NCI-H146 treated with DMSO at 0.1 percent for 48 hours (cell line): ENCODE data around the gene RIOK3.
A peak's percentile ranks its signal among the peaks of the same experiment; 100 is the strongest.
"Not testable (repeated sequence)": the region's sequence is repeated elsewhere in the genome, so short reads cannot be mapped to it uniquely, and the experiment has no call there.

Experiments used
- DNase-seq: peaks from one replicate; lab custom pipeline; 2025; ENCODE audit not compliant: unreplicated experiment; lab: John Stamatoyannopoulos, UW

RIOK3 gene

GRCh38 chr18:23452728-23453679 is at the start of gene RIOK3:
RIOK3 (plus strand) TSS chr18:23453287; CDS start chr18:23453440, 153 bp downstream.
- DNase-seq, result peak; percentile 99

GRCh38 chr18:23403310-23403709 is 49.8 kb upstream of the RIOK3 start:
- no peak for DNase-seq

GRCh38 chr18:23405636-23406035 is 47.5 kb upstream of the RIOK3 start:
- no peak for DNase-seq

- no peak for DNase-seq
These were observed 46.8 kb upstream of the RIOK3 start for GRCh38 chr18:23406271-23406787.

- no peak for DNase-seq
These were observed 40.6 kb upstream of the RIOK3 start for GRCh38 chr18:23412351-23412964.

- no peak for DNase-seq
These were observed 37.6 kb upstream of the RIOK3 start for GRCh38 chr18:23415515-23415914.

- no peak for DNase-seq
These were observed 36.8 kb upstream of the RIOK3 start for GRCh38 chr18:23416298-23416697.

GRCh38 chr18:23421277-23421676 is 31.8 kb upstream of the RIOK3 start:
- no peak for DNase-seq

GRCh38 chr18:23422751-23423418 is 30.2 kb upstream of the RIOK3 start:
- DNase-seq, result no peak

GRCh38 chr18:23424616-23425015 is 28.5 kb upstream of the RIOK3 start:
- DNase-seq, result no peak

GRCh38 chr18:23428821-23429220 is 24.3 kb upstream of the RIOK3 start:
- DNase-seq, result no peak

GRCh38 chr18:23429538-23429937 is 23.5 kb upstream of the RIOK3 start:
- not testable (repeated sequence) for DNase-seq

- no peak for DNase-seq
These were observed 19.7 kb upstream of the RIOK3 start for GRCh38 chr18:23433360-23433759.

GRCh38 chr18:23437357-23438045 is 15.6 kb upstream of the RIOK3 start:
- peak; percentile 84 for DNase-seq

- DNase-seq, result no peak
These were observed 15.1 kb upstream of the RIOK3 start for GRCh38 chr18:23438046-23438377.

GRCh38 chr18:23438608-23439366 is 14.3 kb upstream of the RIOK3 start:
- no peak for DNase-seq

GRCh38 chr18:23440131-23440530 is 13.0 kb upstream of the RIOK3 start:
- no peak for DNase-seq

GRCh38 chr18:23442958-23443357 is 10.1 kb upstream of the RIOK3 start:
- peak; percentile 46 for DNase-seq

GRCh38 chr18:23448291-23448690 is 4.8 kb upstream of the RIOK3 start:
- no peak for DNase-seq

- DNase-seq, result no peak
These were observed 3.1 kb upstream of the RIOK3 start for GRCh38 chr18:23450022-23450421.
